GM18517 (cell line): ENCODE data around the gene HFM1.
"Not testable (repeated sequence)": the region's sequence is repeated elsewhere in the genome, so short reads cannot be mapped to it uniquely, and the experiment has no call there.

ENCODE experiments used
- ATAC-seq: cut with Tn5 transposase; IDR thresholded peaks from one replicate; pipeline ENCODE4 v1.9.1; 2021; ENCODE audit warnings: mild to moderate bottlenecking, moderate library complexity; ENCODE audit not compliant: unreplicated experiment

Gene HFM1, protein sequence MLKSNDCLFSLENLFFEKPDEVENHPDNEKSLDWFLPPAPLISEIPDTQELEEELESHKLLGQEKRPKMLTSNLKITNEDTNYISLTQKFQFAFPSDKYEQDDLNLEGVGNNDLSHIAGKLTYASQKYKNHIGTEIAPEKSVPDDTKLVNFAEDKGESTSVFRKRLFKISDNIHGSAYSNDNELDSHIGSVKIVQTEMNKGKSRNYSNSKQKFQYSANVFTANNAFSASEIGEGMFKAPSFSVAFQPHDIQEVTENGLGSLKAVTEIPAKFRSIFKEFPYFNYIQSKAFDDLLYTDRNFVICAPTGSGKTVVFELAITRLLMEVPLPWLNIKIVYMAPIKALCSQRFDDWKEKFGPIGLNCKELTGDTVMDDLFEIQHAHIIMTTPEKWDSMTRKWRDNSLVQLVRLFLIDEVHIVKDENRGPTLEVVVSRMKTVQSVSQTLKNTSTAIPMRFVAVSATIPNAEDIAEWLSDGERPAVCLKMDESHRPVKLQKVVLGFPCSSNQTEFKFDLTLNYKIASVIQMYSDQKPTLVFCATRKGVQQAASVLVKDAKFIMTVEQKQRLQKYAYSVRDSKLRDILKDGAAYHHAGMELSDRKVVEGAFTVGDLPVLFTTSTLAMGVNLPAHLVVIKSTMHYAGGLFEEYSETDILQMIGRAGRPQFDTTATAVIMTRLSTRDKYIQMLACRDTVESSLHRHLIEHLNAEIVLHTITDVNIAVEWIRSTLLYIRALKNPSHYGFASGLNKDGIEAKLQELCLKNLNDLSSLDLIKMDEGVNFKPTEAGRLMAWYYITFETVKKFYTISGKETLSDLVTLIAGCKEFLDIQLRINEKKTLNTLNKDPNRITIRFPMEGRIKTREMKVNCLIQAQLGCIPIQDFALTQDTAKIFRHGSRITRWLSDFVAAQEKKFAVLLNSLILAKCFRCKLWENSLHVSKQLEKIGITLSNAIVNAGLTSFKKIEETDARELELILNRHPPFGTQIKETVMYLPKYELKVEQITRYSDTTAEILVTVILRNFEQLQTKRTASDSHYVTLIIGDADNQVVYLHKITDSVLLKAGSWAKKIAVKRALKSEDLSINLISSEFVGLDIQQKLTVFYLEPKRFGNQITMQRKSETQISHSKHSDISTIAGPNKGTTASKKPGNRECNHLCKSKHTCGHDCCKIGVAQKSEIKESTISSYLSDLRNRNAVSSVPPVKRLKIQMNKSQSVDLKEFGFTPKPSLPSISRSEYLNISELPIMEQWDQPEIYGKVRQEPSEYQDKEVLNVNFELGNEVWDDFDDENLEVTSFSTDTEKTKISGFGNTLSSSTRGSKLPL (N-terminal part only)

GRCh38 chr1:91404151-91405012, at the start of gene HFM1:
TSS of gene HFM1 (minus strand) at chr1:91404837. CDS start at chr1:91401082, 3,755 bp downstream.
- ATAC-seq, result peak; percentile 96

- ATAC-seq, result no peak
Observed at GRCh38 chr1:91454136-91454535, 49.5 kb upstream of the HFM1 start.

DNA sequence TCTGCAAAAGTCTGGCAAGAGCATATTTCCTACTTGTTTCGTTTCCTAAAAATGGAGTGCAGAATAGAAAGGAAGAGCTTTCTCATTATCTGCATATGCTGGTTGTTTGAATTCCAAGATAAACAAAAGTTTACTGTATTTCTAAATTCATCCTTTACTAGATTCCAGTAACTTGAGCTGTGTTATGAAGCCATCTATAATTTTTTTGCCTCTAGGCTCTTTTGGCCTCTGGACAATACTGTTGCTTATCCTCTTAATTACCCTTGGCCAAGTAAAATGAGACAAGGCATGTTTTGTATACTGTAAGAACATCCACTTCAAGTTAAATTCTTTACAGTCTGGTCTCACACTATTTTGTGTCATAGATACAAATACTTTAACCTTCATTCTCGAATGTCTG, 45.6 kb upstream of the HFM1 start:
- ATAC-seq, result no peak

- ATAC-seq, result not testable (repeated sequence)
Observed at GRCh38 chr1:91447782-91448181, 43.1 kb upstream of the HFM1 start.

DNA sequence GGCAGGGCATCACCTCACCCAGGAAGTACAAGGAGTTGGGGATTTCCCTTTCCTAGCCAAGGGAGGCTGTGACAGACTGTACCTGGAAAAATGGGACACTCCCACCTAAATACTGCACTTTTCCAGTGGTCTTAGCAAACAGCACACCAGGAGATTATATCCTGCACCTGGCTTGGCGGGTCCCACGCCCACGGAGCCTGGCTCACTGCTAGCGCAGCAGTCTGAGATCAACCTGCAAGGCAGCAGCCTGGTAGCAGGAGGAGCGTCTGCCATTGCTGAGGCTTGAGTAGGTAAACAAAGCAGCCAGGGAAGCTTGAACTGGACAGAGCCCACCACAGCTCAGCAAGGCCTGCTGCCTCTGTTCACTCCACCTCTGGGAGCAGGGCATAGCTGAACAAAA, 37.3 kb upstream of the HFM1 start:
- not testable (repeated sequence) for ATAC-seq

GRCh38 chr1:91440847-91441246, 36.2 kb upstream of the HFM1 start:
- no peak for ATAC-seq

GRCh38 chr1:91439016-91439415, 34.4 kb upstream of the HFM1 start:
- ATAC-seq, result no peak

DNA sequence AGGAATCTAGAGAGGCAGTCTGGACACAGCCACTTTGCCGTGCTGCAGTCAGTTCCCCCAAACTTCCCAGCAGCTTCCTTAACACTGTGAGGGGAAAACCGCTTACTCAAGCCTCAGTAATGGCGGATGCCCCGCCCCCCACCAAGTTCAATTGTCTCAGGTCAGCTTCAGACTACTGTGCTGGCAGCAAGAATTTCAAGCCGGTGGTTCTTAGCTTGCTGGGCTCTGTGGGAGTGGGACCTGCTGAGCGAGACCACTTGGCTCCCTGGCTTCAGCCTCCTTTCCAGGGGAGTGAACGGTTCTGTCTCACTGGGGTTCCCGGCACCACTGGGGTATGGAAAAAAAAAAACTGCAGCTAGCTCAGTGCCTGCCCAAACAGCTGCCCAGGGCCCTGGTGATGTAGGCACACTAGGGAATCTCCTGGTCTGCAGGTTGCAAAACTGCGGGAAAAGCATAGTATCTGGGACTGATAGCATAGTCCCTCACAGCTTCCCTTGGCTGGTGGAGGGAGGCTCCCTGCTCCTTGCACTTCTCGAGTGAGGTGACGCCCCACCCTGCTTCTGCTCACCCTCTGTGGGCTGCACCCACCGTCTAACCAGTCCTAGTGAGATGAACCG, 23.7 kb upstream of the HFM1 start:
- no peak for ATAC-seq

DNA sequence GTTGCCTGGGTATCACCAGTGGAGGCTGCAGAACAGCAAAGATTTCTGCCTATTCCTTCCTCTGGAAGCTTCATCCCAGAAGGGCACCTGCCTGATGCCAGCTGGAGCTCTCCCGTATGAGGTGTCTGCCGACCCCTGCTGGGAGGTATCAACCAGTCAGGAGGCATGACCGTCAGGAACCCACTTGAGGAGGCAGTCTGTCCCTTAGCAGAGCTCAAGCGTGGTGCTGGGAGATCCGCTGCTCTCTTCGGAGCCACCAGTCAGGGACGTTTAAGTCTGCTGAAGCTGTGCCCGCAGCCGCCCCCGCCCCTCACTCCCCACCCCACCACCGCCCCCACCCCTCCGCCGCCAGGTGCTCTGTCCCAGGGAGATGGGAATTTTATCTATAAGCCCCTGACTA, 23.1 kb upstream of the HFM1 start:
- ATAC-seq, result no peak

DNA sequence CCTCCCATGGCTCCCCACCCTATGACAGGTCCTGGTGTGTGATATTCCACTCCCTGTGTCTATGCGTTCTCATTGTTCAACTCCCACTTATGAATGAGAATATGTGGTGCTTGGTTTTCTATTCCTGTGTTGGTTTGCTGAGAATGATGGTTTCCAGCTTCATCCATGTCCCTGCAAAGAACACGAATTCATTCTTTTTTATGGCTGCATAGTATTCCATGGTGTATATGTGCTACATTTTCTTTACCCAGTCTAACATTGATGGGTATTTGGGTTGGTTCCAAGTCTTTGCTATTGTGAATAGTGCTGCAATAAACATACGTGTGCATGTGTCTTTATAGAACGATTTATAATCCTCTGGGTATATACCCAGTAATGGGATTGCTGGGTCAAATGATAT, 17.9 kb upstream of the HFM1 start:
- not testable (repeated sequence) for ATAC-seq

DNA sequence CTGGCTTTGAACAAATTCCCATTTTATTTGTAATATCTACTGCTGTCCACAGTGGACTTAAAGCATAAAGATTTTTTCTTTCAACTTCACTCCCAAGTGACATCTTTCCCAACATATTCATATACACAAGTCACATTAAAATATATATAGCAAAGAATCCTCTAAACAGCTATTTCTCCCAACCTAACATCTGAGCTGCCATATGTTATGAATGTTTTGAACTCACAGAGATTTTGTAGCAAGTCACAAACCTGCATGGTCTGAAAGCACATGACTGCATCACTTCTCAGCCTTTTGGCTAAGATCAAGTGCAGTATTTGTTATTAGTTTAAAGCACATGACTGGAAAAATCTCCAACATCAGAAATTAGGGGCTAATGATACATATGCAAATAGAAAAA, 7.7 kb upstream of the HFM1 start:
- ATAC-seq, result no peak

DNA sequence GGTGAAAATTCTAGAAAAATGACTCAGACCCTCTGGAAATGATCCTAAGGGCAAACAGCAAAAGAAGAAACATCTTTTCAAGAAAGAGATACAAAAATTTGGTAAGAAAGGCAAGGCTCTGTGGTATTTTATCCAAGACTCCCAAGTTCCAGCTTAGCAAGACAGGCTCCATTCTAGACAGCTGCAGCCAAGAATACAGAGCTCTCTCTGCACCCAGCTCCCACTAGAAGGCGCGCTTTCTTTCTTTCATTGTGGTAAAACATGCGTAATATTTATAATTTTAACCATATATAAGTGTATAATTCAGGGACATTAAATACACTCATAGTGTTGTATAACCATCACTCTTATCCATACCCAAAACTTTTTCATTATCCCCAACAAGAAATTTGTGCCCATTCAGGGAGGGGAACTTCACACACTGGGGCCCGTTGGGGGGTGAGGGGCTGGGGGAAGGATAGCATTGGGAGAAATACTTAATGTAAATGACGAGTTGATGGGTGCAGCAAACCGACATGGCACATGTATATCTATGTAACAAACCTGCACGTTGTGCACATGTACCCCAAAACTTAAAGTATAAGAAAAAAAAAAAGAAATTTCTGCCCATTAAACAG, 2.2 kb upstream of the HFM1 start:
- ATAC-seq, result no peak

DNA sequence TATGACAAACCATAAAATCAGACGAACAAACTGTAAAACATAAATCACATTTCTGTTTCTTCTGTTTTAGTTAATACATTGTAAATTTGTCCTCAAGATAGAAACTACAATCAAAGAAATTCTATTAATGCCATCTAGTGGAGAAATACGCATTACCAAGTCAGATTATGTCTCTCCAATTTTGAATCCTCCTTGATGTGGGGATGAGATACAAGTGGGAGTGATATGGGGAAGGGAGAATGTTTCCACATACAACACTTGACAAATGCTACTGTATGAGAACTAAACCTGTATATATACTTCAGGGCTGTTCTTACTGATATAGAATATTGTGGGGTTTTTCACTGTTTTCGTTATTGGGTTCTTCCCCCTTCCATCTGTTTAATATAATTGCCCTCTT, 2.6 kb downstream of the HFM1 start:
- no peak for ATAC-seq

- ATAC-seq, result no peak
Observed at GRCh38 chr1:91400133-91400725, 4.4 kb downstream of the HFM1 start.

- ATAC-seq, result no peak
Observed at GRCh38 chr1:91398291-91398690, 6.3 kb downstream of the HFM1 start.

GRCh38 chr1:91397605-91398004, 7.0 kb downstream of the HFM1 start:
- no peak for ATAC-seq

- ATAC-seq, result no peak
Observed at GRCh38 chr1:91393042-91393441, 11.6 kb downstream of the HFM1 start.

GRCh38 chr1:91386109-91386508, 18.5 kb downstream of the HFM1 start:
- no peak for ATAC-seq

DNA sequence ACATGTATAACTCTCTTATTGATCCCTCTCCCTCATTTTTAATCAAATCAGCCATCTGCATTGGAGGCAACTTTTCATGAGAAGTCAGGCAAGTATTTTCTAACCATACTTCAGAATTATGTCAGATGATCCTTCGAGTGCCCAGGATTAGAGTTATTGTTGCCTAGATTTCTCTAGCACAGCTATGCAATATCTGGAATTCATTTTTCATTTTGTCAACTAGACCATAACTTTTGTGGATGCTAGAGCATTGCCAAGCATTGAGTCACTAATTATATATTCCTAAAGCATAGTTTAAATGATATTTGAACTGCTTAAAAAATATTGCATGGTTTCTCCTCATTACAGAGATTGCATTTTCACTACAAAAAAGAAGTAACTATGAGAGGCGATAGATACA, 21.2 kb downstream of the HFM1 start:
- no peak for ATAC-seq
